GM12864 (cell line): ENCODE results near the gene TMEM106B.

Experiments used
- DNase-seq: peaks from one replicate; pipeline ENCODE4 v3.0.0-alpha.2; 2011; ENCODE audit warnings: low read depth
- H3K4me3 ChIP-seq: 2 replicates; pipeline ENCODE4 v1.5.1; 2011; ENCODE audit warnings: mild to moderate bottlenecking, low read depth, low read length, control low read depth
- CTCF ChIP-seq: IDR thresholded peaks from 2 replicates; pipeline ENCODE4 v1.5.1; 2011; ENCODE audit warnings: low read depth, mild to moderate bottlenecking, moderate library complexity, low read length, control low read depth, inconsistent platforms; ENCODE audit errors: missing control alignments

Gene TMEM106B

GRCh38 chr7:12228024-12228423 lies 16.9 kb downstream of the TMEM106B start:
- no peak for DNase-seq
- no peak overlapping the region for H3K4me3 ChIP-seq
- no peak for TF ChIP-seq CTCF

- no peak for TF ChIP-seq CTCF
- DNase-seq, result no peak
- no peak overlapping the region for H3K4me3 ChIP-seq
These were observed 18.0 kb downstream of the TMEM106B start for GRCh38 chr7:12229046-12229445.

GRCh38 chr7:12231097-12231496 lies 20.0 kb downstream of the TMEM106B start:
- no peak for TF ChIP-seq CTCF
- DNase-seq, result no peak

GRCh38 chr7:12233175-12233574 lies 22.1 kb downstream of the TMEM106B start:
- no peak for DNase-seq
- no peak overlapping the region for H3K4me3 ChIP-seq
- no peak for TF ChIP-seq CTCF

More at GRCh38 chr7:12231097-12231496, 20.0 kb downstream of the TMEM106B start:
- no peak overlapping the region for H3K4me3 ChIP-seq

- H3K4me3 ChIP-seq, result no peak overlapping the region
- no peak for TF ChIP-seq CTCF
- no peak for DNase-seq
These were observed 23.3 kb downstream of the TMEM106B start for GRCh38 chr7:12234334-12234865.

- TF ChIP-seq CTCF, result no peak
- DNase-seq, result no peak
- H3K4me3 ChIP-seq, result no peak overlapping the region
These were observed 24.9 kb downstream of the TMEM106B start for GRCh38 chr7:12235970-12236369.

- DNase-seq, result no peak
- no peak overlapping the region for H3K4me3 ChIP-seq
- no peak for TF ChIP-seq CTCF
These were observed 25.9 kb downstream of the TMEM106B start for GRCh38 chr7:12237007-12237406.
